ENCODE measurements around the gene PITX3.

DNA sequence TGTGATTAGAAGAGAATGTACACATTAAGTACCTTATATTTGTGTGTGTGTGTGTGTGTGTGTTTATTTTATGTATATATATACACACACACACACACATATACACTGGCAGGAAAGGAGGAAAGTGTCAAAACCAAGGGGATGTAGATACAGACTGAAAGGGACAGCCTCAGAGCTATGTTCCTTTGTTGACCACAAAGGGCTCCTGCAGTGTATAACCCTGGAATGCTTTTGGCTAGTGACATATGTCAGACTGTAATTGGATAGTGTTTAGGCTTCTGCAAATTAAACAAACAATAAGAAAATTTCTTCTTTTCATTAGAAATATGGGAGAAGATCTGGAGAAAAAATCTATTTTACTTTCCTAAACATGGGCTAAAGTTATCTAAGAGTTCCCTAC is 19.9 kb upstream of the PITX3 start:
- TF ChIP-seq CTCF (conservative IDR thresholded peaks at IDR 0.05; ENCODE audit: low read depth in 2 of 2), result no peak
- TF ChIP-seq EZH2 (IDR thresholded peaks at IDR 0.05; ENCODE audit: low read depth, unreplicated experiment), result no peak
- TF ChIP-seq CREB1 (CRISPR knock-in tag; IDR thresholded peaks at IDR 0.05; ENCODE audit: low read depth), result no peak
- TF ChIP-seq ZNF462 (CRISPR knock-in tag; IDR thresholded peaks at IDR 0.05), result no peak
- TF ChIP-seq JUNB (IDR thresholded peaks at IDR 0.05; ENCODE audit: unreplicated experiment), result no peak
- TF ChIP-seq POLR2AphosphoS5 (IDR thresholded peaks at IDR 0.05; ENCODE audit: low read depth), result no peak
- no peak for TF ChIP-seq STAT1 (IDR thresholded peaks at IDR 0.05; ENCODE audit: unreplicated experiment)
- no peak for TF ChIP-seq ZNF331 (CRISPR knock-in tag; IDR thresholded peaks at IDR 0.05; ENCODE audit: low read depth)
- no peak for TF ChIP-seq EZH2phosphoT487 (IDR thresholded peaks at IDR 0.05; ENCODE audit: unreplicated experiment)
- no peak for TF ChIP-seq ZNF114 (CRISPR knock-in tag; IDR thresholded peaks at IDR 0.05)
- TF ChIP-seq REST (IDR thresholded peaks at IDR 0.05; ENCODE audit: unreplicated experiment), result no peak
- no peak for TF ChIP-seq NANOG (IDR thresholded peaks at IDR 0.05; ENCODE audit: borderline replicate concordance)
- TF ChIP-seq, protein P1, sequence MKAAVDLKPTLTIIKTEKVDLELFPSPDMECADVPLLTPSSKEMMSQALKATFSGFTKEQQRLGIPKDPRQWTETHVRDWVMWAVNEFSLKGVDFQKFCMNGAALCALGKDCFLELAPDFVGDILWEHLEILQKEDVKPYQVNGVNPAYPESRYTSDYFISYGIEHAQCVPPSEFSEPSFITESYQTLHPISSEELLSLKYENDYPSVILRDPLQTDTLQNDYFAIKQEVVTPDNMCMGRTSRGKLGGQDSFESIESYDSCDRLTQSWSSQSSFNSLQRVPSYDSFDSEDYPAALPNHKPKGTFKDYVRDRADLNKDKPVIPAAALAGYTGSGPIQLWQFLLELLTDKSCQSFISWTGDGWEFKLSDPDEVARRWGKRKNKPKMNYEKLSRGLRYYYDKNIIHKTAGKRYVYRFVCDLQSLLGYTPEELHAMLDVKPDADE (IDR thresholded peaks at IDR 0.05), result no peak
